ENCODE data around the gene LBX1.

Gene LBX1

DNA sequence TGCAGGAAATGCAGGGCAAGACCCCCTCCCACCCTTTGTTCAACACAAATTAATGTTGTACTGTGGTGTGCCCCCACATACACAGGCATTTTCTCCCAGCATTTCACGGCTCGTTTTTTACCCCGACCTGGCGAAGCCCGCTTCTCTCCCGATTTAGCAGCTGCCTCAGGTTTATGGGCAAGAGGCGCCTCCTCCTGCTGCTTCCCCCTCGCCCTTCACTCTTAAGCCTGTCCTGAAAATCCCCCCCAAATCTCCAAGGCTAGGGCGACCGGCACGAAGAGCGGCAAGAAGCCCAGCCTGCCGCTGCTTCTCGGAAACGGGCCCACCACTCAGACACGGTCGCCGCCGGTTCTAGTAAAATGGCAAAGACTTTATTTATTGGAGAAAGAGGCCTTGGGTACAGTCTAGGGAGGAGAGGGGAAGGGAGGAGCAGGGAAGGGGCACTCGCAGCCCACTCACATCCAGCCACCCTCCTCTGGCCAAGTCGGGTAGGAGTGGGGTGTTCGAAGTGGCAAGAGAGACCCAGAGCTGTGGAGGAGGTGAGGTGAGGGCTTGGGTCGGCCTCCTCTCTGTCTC lies 3.3 kb downstream of the LBX1 start:
- peaks cover 31 to 39% of the 10 kb centered on the region in 2 donors for H3K4me1 Mint-ChIP-seq (ENCODE audit: low read depth in 2 of 2)
- DNase-seq (no peak), ATAC-seq (replicated peaks) (no peak)
- H3K36me3 Mint-ChIP-seq (ENCODE audit: insufficient read depth): peaks cover 13% of the 10 kb centered on the region
- no peak overlapping the region for H3K27ac Mint-ChIP-seq
- peaks cover 78 to 98% of the 10 kb centered on the region in 2 donors for H3K27me3 Mint-ChIP-seq
- no peaks in the 10 kb centered on the region for H3K9me3 Mint-ChIP-seq
- peak overlapping the region; percentile 82 to 84 for H3K4me3 Mint-ChIP-seq

DNA sequence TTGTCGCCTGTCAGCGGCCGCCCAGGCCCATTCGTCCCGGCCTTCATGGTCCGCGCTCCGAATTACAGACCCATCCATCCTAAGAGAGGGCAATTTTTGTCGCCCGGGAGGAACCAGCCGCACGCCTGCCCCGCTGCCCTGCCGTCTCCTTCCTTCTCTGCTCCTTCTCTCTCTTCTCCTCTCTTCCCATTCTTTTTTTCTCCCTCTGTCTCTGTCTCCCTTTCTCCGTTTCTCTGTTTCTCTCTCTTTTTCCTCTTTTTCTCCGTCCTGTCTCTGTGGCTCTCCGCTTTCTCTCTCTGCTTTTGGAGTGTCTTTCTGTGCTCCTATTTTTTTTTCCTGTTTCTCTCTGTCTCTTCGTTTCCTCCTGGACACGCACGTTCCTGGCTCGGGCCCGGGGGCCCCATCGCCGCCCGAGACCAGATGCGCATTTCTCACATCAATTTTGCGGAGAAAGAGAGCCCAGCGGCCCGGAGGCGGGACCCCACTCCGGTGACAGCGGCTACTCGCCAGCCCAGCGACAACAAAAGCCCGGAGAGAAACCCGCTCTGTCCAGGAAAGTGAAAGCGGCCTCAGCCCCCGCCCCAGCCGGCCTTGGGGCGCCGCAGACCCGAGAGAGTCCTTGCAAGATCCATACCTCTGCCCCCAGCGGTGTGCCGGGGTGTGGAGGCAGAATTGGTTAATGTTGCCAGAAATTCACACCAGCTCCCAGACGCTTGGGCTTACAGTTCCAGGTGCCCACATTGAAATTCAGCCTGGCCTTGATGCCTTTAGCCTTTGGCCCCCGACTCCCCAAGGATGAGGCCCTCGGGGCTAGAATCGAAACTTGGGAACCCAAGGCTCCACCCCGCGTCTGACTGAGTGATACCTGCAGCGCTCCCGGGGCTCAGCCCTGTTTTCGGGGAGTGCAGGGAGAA lies 4.1 kb downstream of the LBX1 start:
- Mint-ChIP-seq H3K4me1 (ENCODE audit: low read depth in 2 of 2) (peaks cover 31 to 37% of the 10 kb centered on the region in 2 donors), H3K27ac (no peak overlapping the region), H3K9me3 (no peaks in the 10 kb centered on the region), H3K4me3 (peak overlapping the region; percentile 82 to 84), H3K27me3 (peaks cover 78 to 98% of the 10 kb centered on the region in 2 donors), H3K36me3 (ENCODE audit: insufficient read depth) (peaks cover 10% of the 10 kb centered on the region)
- ATAC-seq (replicated peaks) (no peak), DNase-seq (no peak)

DNA sequence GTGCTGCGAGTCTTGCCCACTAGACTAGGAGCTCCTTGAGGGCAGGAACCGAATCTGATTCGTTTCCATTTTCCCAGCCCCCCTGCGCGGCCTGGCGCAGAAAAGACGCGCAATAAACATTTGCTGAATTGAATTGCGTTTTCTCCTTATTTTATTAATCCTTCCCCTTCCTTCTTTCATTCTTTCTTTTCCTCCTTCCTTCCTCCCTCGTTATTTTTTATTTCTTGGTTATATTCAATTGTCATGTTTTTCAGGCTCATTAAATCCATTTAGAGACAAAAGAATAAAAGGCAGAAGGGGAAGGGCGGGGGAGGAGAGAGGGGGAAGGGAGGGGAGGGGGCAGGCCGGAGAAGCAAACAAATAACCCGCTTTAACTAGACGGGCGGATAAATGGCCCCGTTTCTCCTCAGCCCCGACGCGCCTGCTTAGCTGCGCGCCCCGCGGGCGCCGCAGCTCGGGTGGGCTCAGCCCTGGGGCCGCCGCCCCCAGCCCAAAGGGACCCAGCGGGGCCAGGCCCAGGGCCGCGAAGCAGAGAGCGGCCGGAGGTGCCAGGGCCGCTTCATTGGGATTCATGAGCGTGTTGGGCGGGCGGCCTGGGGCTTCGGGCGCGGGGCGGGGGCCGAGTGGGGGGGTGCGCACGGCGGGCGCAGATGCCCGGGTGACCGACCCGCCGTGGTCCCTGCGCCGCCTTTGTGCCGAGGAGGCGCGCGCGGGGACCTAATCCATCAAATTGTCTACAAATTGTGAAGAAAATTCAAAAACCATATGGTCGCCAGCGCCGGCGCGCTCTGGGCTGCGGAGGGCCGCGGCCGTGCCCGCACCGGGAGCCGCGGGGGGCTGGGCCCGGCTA lies 5.0 kb downstream of the LBX1 start:
- H3K27ac Mint-ChIP-seq: peak overlapping the region in 1 of 2 donors; percentile 58
- no peaks in the 10 kb centered on the region for H3K9me3 Mint-ChIP-seq
- no peak for ATAC-seq (replicated peaks)
- H3K27me3 Mint-ChIP-seq: peaks cover 82 to 99% of the 10 kb centered on the region in 2 donors
- DNase-seq: no peak
- H3K4me3 Mint-ChIP-seq: peak overlapping the region; percentile 82 to 84
- peaks cover 10% of the 10 kb centered on the region for H3K36me3 Mint-ChIP-seq (ENCODE audit: insufficient read depth)
- H3K4me1 Mint-ChIP-seq (ENCODE audit: low read depth in 2 of 2): peaks cover 29 to 35% of the 10 kb centered on the region in 2 donors

DNA sequence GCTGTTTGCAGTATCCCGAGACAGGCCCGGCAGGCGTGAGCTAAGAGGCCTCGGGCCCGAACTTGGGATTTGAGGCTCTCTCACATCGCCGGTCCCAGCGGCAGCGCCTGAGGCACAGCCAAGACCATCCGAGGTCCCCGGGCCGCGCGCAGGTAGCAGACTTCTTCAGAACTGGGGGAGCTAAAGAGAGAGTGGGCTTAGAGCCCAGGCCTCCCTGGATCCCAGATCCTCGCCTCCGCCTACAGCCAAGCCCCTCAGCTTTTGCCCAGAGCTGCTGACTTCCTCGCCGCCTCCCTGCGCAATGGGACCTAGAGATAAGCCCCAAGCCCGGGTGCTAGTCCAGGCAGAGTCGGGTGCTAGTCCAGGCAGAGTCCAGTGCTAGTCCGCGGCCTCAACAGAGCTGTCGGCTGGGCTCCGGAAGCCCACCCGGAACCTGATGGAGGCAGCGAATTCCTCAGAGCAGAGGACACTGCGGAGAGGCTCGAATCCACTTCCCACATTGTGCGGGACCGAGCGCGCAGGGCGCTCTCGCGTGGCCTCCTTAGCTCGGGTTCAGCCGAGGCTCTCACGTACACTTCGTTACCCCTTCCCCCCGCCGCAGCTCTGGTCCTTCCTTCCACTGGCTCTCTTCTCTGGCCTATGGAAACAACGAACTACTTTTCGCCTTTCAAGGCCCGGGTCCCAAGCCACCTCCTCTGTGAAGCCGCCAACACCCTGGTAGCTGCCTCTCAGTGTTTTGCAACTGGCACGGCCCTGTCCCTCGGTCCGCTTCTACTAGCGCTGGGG lies 5.8 kb downstream of the LBX1 start:
- peaks cover 84 to 100% of the 10 kb centered on the region in 2 donors for H3K27me3 Mint-ChIP-seq
- ATAC-seq (replicated peaks): no peak
- H3K27ac Mint-ChIP-seq: peak overlapping the region; percentile 29 to 58
- H3K4me1 Mint-ChIP-seq (ENCODE audit: low read depth in 2 of 2): peaks cover 26 to 32% of the 10 kb centered on the region in 2 donors
- peak overlapping the region; percentile 39 to 65 for H3K4me3 Mint-ChIP-seq
- peaks cover 10% of the 10 kb centered on the region for H3K36me3 Mint-ChIP-seq (ENCODE audit: insufficient read depth)
- no peaks in the 10 kb centered on the region for H3K9me3 Mint-ChIP-seq
- DNase-seq: no peak

DNA sequence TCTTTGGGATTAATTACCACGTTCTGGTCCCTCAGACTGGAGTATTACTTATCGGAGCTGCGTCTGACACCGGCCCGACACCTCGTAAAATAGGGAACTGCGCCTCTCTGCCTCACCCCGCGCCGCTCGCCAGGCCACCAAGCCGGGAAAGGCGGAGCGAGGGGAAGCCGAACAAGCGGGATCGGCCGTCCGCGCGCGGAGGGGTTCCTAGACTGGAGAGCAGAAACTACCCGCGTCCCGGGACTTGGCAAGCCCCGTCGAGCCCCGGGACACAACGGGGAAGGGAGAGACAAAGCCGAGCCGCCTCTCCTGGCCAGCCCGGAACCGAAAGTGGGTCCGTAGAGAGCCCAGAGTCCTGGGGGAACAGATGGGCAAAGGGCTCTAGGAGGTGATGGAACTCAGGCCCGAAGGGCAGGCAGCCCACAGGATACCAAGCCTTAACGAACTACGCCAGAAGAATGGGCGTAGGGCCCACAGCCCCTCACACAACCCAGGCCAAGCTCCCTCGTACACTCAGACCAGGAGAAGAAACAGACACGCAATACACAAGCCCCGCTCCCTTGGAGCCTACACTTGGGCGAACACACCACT lies 6.5 kb downstream of the LBX1 start:
- no peak for ATAC-seq (replicated peaks)
- Mint-ChIP-seq H3K4me1 (ENCODE audit: low read depth in 2 of 2) (peaks cover 26 to 29% of the 10 kb centered on the region in 2 donors), H3K27me3 (peaks cover 86 to 100% of the 10 kb centered on the region in 2 donors), H3K27ac (peak overlapping the region in 1 of 2 donors; percentile 29), H3K9me3 (no peaks in the 10 kb centered on the region), H3K36me3 (ENCODE audit: insufficient read depth) (peaks cover 6% of the 10 kb centered on the region), H3K4me3 (peak overlapping the region; percentile 39 to 65)
- no peak for DNase-seq

DNA sequence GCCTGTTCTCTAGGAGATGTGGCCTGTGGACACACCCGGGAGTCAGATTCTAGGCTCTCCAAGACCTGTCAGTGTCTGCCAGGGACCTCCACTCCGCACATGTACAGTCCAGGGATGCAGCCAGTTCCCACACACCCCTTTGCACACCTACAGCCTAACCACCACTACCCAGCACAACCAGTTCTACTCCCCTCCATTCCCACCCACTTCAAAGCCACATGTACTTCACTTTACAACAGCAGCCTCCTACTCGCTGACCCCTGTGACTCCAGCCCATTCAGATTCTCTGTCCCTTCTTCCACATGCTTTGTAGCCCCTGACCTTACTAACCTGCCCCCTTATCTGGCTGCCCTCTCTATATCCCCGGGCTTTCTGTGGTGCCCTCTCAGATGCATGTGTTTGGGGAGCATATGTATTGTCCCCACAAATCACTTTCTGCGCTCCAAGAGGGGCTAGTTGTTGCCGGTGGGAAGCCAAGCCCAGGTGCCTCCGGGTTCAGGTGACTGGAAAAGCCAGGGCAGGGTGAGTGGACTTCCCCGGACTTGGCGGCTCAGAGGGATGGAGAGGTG lies 7.2 kb downstream of the LBX1 start:
- Mint-ChIP-seq H3K27ac (no peak overlapping the region), H3K36me3 (ENCODE audit: insufficient read depth) (peaks cover 5% of the 10 kb centered on the region), H3K27me3 (peaks cover 88 to 100% of the 10 kb centered on the region in 2 donors), H3K4me1 (ENCODE audit: low read depth in 2 of 2) (peaks cover 23 to 27% of the 10 kb centered on the region in 2 donors), H3K4me3 (peak overlapping the region; percentile 39 to 65), H3K9me3 (no peaks in the 10 kb centered on the region)
- DNase-seq: no peak
- ATAC-seq (replicated peaks): no peak

DNA sequence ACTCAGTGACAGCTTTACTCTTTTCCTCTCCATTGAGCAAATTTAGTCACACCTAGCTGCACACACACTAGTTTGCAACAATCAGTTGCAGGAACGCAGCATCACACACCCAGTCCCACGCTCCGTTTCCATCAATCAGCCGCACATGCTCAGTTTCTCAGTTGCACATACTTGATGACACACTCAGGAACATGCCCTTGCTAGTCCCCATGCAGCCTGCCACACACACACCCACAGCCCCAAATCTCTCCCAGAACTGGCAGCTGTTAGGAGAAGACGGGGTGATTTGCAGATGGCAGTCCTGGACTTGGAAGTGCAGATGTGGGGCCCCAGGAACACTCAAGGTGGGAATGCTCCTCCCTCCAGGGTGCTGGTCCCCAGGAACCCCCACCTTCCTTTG lies 7.7 kb downstream of the LBX1 start:
- ATAC-seq (replicated peaks) (no peak), DNase-seq (no peak)
- Mint-ChIP-seq H3K9me3 (no peaks in the 10 kb centered on the region), H3K4me3 (no peak overlapping the region), H3K36me3 (ENCODE audit: insufficient read depth) (peaks cover 8% of the 10 kb centered on the region), H3K27me3 (peaks cover 89 to 100% of the 10 kb centered on the region in 2 donors), H3K4me1 (ENCODE audit: low read depth in 2 of 2) (peaks cover 22 to 28% of the 10 kb centered on the region in 2 donors), H3K27ac (no peak overlapping the region)

DNA sequence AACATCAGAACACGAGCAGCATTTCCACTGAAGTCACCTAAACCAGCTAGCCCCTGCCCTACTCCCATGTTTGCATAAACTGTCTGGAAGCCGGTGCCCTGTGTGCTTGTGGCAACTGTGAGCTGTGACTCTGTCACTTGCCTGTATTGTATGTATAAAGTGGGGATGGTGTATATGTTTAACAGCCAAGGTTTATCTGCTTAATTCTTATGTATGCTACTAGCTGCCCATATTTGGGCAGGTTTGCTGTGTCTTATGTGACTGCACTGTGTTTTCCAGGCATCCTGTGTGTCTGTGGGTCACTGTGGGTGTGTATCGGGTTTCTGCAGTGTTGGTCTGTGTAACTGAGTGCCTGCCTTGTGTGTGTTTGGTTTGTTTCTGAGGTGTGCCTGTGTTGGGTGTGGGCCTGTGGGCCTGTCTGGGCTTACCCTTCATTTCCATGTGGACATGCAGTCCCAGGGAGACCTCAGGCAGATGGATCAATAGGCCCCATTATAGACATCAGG lies 9.3 kb downstream of the LBX1 start:
- Mint-ChIP-seq H3K27me3 (peaks cover 89 to 100% of the 10 kb centered on the region in 2 donors), H3K27ac (no peak overlapping the region), H3K36me3 (ENCODE audit: insufficient read depth) (peaks cover 8% of the 10 kb centered on the region), H3K4me1 (ENCODE audit: low read depth in 2 of 2) (peaks cover 16 to 24% of the 10 kb centered on the region in 2 donors), H3K9me3 (no peaks in the 10 kb centered on the region), H3K4me3 (no peak overlapping the region)
- no peak for ATAC-seq (replicated peaks)
- DNase-seq: no peak

DNA sequence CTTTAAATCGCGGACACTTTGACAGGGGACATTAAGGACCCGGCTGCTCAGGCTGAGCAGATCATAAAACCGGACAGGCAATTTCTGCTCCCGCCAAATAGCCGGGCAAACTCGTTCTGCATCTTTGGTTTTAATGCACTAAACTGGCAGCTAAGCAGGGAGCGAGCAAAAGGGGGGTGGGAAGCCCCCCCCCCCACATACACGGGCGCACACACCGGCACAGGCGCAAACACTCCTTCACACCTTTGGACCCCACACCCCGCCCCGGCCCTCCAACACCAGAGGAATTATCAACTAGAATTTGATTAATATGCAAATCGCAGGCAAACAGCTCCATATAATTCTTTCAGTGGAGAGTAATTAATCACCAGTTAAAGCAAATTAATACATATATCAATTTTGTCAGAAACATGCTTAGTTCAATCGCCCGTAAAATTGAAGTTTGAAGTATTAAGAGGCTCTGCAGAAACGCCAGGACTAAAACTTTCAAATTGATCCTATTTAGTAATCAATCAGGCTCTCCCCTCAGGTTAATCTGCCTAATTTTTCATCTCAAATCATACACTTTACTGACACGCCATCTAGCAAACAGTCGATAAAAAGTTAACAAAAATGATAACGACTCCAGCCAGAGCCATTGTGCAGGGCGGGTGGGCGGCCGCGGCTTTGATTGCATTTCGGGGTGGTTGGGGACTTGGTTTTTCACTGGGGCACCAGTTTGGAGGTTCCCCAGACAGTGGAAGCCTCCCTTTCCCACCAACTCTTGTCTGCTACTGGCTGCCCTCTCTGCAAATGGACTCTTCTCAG lies 9.9 kb downstream of the LBX1 start:
- ATAC-seq (replicated peaks) (no peak), DNase-seq (no peak)
- Mint-ChIP-seq H3K9me3 (no peaks in the 10 kb centered on the region), H3K4me1 (ENCODE audit: low read depth in 2 of 2) (peaks cover 16 to 26% of the 10 kb centered on the region in 2 donors), H3K27me3 (peaks cover 91 to 100% of the 10 kb centered on the region in 2 donors), H3K4me3 (no peak overlapping the region), H3K36me3 (ENCODE audit: insufficient read depth) (peaks cover 12% of the 10 kb centered on the region), H3K27ac (no peak overlapping the region)

DNA sequence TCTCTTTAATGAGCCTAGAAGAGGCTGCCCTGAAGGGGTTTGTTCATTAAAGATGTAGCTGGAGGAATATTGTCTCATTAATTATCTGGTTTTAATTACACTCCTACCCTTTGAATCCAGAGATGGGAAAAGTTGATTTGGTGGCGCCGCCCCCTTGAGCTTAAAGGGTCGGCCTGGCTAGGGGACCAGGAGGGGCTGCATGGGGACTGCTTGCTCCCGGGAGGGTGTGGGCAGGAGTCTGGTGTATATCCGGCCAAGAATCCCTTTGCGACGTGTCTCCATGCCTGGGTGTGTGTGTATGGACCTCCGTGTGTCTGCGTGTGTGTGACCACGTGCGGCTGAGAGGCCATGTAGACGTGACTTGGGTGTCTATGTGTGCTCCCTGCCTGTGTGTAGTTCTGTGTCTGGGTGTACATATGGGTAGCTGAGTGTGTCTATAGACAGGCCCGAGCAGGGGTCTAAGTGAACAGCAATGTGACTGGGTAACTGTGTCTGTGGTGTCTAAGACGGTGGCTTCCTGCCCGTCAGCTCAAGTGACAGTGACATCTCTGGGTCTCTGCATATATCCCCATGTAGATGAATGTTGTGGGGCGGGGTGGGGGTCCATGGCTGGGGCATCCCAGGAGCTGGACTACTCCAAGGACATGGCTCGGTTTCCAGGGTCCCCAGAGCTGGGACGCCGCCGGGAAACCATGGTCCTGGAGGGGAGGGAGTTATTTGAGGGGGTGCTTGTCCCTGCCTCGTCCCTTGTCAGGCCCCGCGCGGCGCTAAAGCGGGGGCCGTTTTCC lies 10.7 kb downstream of the LBX1 start:
- H3K9me3 Mint-ChIP-seq: no peaks in the 10 kb centered on the region
- ATAC-seq (replicated peaks) (peak; percentile 16), DNase-seq (no peak)
- peaks cover 18 to 26% of the 10 kb centered on the region in 2 donors for H3K4me1 Mint-ChIP-seq (ENCODE audit: low read depth in 2 of 2)
- H3K27ac Mint-ChIP-seq: no peak overlapping the region
- H3K27me3 Mint-ChIP-seq: peaks cover 92 to 100% of the 10 kb centered on the region in 2 donors
- H3K4me3 Mint-ChIP-seq: no peak overlapping the region
- H3K36me3 Mint-ChIP-seq (ENCODE audit: insufficient read depth): peaks cover 15% of the 10 kb centered on the region

Data from effector memory CD8-positive, alpha-beta T cell (primary cell).